Activated T-helper 1 cell treated with Interleukin-2 at 50 U/mL for 16 hours (primary cell): Measurements from ENCODE around the gene C11orf97.
"Not testable (repeated sequence)": the region's sequence is repeated elsewhere in the genome, so short reads cannot be mapped to it uniquely, and the experiment has no call there.

Experiments
- DNase-seq: peaks from one replicate; pipeline ENCODE4 v3.0.0-alpha.2; 2020; ENCODE audit warnings: low read depth

The C11orf97 gene

GRCh38 chr11:94525546-94526324, 13.5 kb downstream of the C11orf97 start:
- DNase-seq: no peak

GRCh38 chr11:94526645-94527438, 14.6 kb downstream of the C11orf97 start:
- DNase-seq: no peak

GRCh38 chr11:94528551-94528950, 16.3 kb downstream of the C11orf97 start:
- no peak for DNase-seq

GRCh38 chr11:94532211-94532610, 19.9 kb downstream of the C11orf97 start:
- DNase-seq: no peak

GRCh38 chr11:94533206-94533605, 20.9 kb downstream of the C11orf97 start:
- no peak for DNase-seq

GRCh38 chr11:94533696-94534630, 21.7 kb downstream of the C11orf97 start:
- no peak for DNase-seq

- no peak for DNase-seq
Observed at GRCh38 chr11:94536386-94536785, 24.1 kb downstream of the C11orf97 start.

GRCh38 chr11:94537031-94537600, 24.9 kb downstream of the C11orf97 start:
- DNase-seq: no peak

GRCh38 chr11:94539420-94539819, 27.2 kb downstream of the C11orf97 start:
- DNase-seq: no peak

- peak; percentile 53 for DNase-seq
Observed at GRCh38 chr11:94543695-94544645, 31.7 kb downstream of the C11orf97 start, which contains the start of gene FUT4. Gene FUT4 (plus strand): TSS chr11:94543921. CDS start chr11:94544134, 213 bp downstream.

- DNase-seq: no peak
Observed at GRCh38 chr11:94544646-94545263, 32.5 kb downstream of the C11orf97 start.

GRCh38 chr11:94545264-94546161, 33.3 kb downstream of the C11orf97 start:
- no peak for DNase-seq

- no peak for DNase-seq
Observed at GRCh38 chr11:94546162-94546470, 33.9 kb downstream of the C11orf97 start.

GRCh38 chr11:94546886-94547285, 34.6 kb downstream of the C11orf97 start:
- DNase-seq: no peak

GRCh38 chr11:94549146-94549545, 36.9 kb downstream of the C11orf97 start:
- no peak for DNase-seq

GRCh38 chr11:94550513-94550912, 38.3 kb downstream of the C11orf97 start:
- DNase-seq: no peak

- DNase-seq: no peak
Observed at GRCh38 chr11:94553938-94554337, 41.7 kb downstream of the C11orf97 start.

GRCh38 chr11:94555752-94556329, 43.6 kb downstream of the C11orf97 start:
- not testable (repeated sequence) for DNase-seq

- no peak for DNase-seq
Observed at GRCh38 chr11:94557421-94557820, 45.2 kb downstream of the C11orf97 start.
